Neural cell (in vitro differentiated cells): ENCODE data around the gene INO80.

Experiments used
- CTCF ChIP-seq: fragments of 450-650 bp; IDR thresholded peaks from 2 replicates; pipeline ENCODE4 v1.5.1; 2014; ENCODE audit warnings: antibody characterized with exemption, mild to moderate bottlenecking, moderate library complexity; ENCODE audit not compliant: poor library complexity, severe bottlenecking
- EP300 ChIP-seq: fragments of 450-650 bp; conservative IDR thresholded peaks from 2 replicates; pipeline ENCODE4 v1.6.1; 2014; ENCODE audit warnings: antibody characterized with exemption, mild to moderate bottlenecking, moderate library complexity; ENCODE audit not compliant: poor library complexity, severe bottlenecking
- EZH2 ChIP-seq: fragments of 200-600, 300-800 bp; shearing (Covaris generic), sonication (generic); IDR thresholded peaks from 2 replicates; pipeline ENCODE4 v1.6.1; 2014; ENCODE audit warnings: antibody characterized with exemption, low read length, borderline replicate concordance, mild to moderate bottlenecking; ENCODE audit not compliant: insufficient read depth, poor library complexity, severe bottlenecking
- MXI1 ChIP-seq: fragments of 450-650 bp; conservative IDR thresholded peaks from 2 replicates; pipeline ENCODE4 v1.6.1; 2014; ENCODE audit warnings: antibody characterized with exemption, mild to moderate bottlenecking; ENCODE audit not compliant: poor library complexity, severe bottlenecking
- POLR2AphosphoS5 ChIP-seq: IDR thresholded peaks from 2 replicates; pipeline ENCODE4 v1.6.1; 2012
- RAD21 ChIP-seq: fragments of 450-650 bp; conservative IDR thresholded peaks from 2 replicates; pipeline ENCODE4 v1.6.1; 2014; ENCODE audit warnings: antibody characterized with exemption, mild to moderate bottlenecking, moderate library complexity
- SMC3 ChIP-seq: fragments of 450-650 bp; conservative IDR thresholded peaks from 2 replicates; pipeline ENCODE4 v1.6.1; 2014; ENCODE audit warnings: antibody characterized with exemption, mild to moderate bottlenecking, moderate library complexity; ENCODE audit not compliant: poor library complexity
- TAF1 ChIP-seq: IDR thresholded peaks from 2 replicates; pipeline ENCODE4 v1.6.1; 2012; ENCODE audit warnings: low read depth
- TF ChIP-seq, protein P1 (sequence below): IDR thresholded peaks from 2 replicates; pipeline ENCODE4 v1.6.1; 2012; ENCODE audit warnings: borderline replicate concordance

DNA sequence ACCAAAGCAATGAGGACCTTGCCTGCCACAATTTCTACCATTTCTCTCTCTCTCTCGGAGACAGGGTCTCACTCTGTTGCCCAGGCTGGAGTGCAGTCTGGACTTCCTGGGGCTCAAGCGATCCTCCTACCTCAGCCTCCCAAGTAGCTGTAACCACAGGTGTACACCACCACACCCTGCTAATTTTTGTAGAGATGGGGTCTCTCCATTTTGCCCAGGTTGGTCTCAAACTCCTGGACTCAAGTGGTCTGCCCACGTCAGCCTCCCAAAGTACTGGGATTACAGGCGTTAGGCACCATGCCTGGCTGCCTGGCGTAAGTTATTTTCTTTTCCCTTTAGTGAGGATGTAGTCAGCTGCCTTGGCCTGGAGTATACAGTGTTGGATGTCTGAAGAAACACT lies 37.7 kb upstream of the INO80 start:
- no peak for TF ChIP-seq CTCF
- TF ChIP-seq POLR2AphosphoS5: no peak
- no peak for TF ChIP-seq EZH2
- TF ChIP-seq RAD21: no peak
- no peak for TF ChIP-seq EP300
- TF ChIP-seq MXI1: no peak
- TF ChIP-seq, protein P1, sequence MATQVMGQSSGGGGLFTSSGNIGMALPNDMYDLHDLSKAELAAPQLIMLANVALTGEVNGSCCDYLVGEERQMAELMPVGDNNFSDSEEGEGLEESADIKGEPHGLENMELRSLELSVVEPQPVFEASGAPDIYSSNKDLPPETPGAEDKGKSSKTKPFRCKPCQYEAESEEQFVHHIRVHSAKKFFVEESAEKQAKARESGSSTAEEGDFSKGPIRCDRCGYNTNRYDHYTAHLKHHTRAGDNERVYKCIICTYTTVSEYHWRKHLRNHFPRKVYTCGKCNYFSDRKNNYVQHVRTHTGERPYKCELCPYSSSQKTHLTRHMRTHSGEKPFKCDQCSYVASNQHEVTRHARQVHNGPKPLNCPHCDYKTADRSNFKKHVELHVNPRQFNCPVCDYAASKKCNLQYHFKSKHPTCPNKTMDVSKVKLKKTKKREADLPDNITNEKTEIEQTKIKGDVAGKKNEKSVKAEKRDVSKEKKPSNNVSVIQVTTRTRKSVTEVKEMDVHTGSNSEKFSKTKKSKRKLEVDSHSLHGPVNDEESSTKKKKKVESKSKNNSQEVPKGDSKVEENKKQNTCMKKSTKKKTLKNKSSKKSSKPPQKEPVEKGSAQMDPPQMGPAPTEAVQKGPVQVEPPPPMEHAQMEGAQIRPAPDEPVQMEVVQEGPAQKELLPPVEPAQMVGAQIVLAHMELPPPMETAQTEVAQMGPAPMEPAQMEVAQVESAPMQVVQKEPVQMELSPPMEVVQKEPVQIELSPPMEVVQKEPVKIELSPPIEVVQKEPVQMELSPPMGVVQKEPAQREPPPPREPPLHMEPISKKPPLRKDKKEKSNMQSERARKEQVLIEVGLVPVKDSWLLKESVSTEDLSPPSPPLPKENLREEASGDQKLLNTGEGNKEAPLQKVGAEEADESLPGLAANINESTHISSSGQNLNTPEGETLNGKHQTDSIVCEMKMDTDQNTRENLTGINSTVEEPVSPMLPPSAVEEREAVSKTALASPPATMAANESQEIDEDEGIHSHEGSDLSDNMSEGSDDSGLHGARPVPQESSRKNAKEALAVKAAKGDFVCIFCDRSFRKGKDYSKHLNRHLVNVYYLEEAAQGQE: no peak
- TF ChIP-seq TAF1: no peak
- no peak for TF ChIP-seq SMC3
